Esophagus muscularis mucosa (tissue), 4 donors: ENCODE data around the gene HERC6. TPM values are rescaled to one million over a fixed set of nuclear protein-coding genes. Genes with fewer than 3 reads are reported as not detected.

Experiments
- DNase-seq: peaks from one replicate; pipeline ENCODE4 v3.0.0-alpha.2; 2017; ENCODE audit errors: extremely low spot score
- H3K27ac ChIP-seq, 4 donors: fragments of 200-600 bp; sonication (generic); replicated peaks in 1 of 4; 1 replicate in 3 of 4; 2 replicates in 1 of 4; pipeline ENCODE4 v1.5.1; 2016 to 2019; ENCODE audit warnings: mild to moderate bottlenecking in 1 of 4
- H3K27me3 ChIP-seq, 4 donors: fragments of 200-600 bp; sonication (generic); one replicate each; pipeline versions ENCODE4 v1.5.1 to v1.6.0; 2016 to 2019
- H3K36me3 ChIP-seq, 4 donors: fragments of 200-600 bp; sonication (generic); one replicate each; pipeline ENCODE4 v1.5.1; 2016 to 2019
- H3K4me1 ChIP-seq, 4 donors: fragments of 200-600 bp; sonication (generic); one replicate each; pipeline ENCODE4 v1.5.1; 2016 to 2019
- H3K4me3 ChIP-seq, 4 donors: fragments of 200-600 bp; sonication (generic); 1 replicate in 2 of 4; 2 replicates in 2 of 4; pipeline ENCODE4 v1.5.1; 2016 to 2019; ENCODE audit warnings: mild to moderate bottlenecking in 4 of 4, moderate library complexity in 1 of 4
- H3K9me3 ChIP-seq, 4 donors: fragments of 200-600 bp; sonication (generic); 1 replicate in 3 of 4; 2 replicates in 1 of 4; pipeline ENCODE4 v1.5.1; 2016 to 2019
- EP300 ChIP-seq: sonication (generic); formaldehyde crosslinking; IDR thresholded peaks from one replicate; pipeline ENCODE4 v1.6.1; 2017; ENCODE audit warnings: antibody characterized with exemption
- POLR2A ChIP-seq: fragments of 450-650 bp; IDR thresholded peaks from one replicate; pipeline ENCODE4 v1.6.1; 2017; ENCODE audit warnings: antibody characterized with exemption, moderate library complexity, mild to moderate bottlenecking, low read depth
- POLR2AphosphoS5 ChIP-seq, 2 donors: sonication (generic); formaldehyde crosslinking; IDR thresholded peaks; one replicate each; pipeline ENCODE4 v1.6.1; 2017; ENCODE audit warnings: antibody characterized with exemption in 2 of 2
- WGBS: methylation state at CpG from one replicate; pipeline ENCODE4 v1.1.5; 2018; 5-methylcytosine and 5-hydroxymethylcytosine counted together
- intact Hi-C: fragments of 100-400 bp; cut with DNase I; formaldehyde crosslinking; loops from one replicate; pipeline ENCODE4 v1.15.1; 2023
- total RNA-seq, 4 donors: library from RNA; depleted of rRNA; stranded (reverse); fragments of >200 nt; gene quantifications; one replicate each; pipeline versions ENCODE4 v1.1.0 to v1.2.1, GENCODE V29; 2016
- TF ChIP-seq, protein P1 (sequence below), 3 experiments: fragments of 200-600 bp in 2 of 3; fragments of 450-650 bp in 1 of 3; sonication (generic) in 2 of 3; IDR thresholded peaks; one replicate each; pipeline ENCODE4 v1.5.1; 2017 to 2019; ENCODE audit warnings: antibody characterized with exemption in 3 of 3, mild to moderate bottlenecking in 2 of 3, moderate library complexity in 1 of 3

Gene HERC6
- total RNA-seq, 4 donors from 2014 or later: 3.8 to 5.2 (median 4.9) TPM

DNA sequence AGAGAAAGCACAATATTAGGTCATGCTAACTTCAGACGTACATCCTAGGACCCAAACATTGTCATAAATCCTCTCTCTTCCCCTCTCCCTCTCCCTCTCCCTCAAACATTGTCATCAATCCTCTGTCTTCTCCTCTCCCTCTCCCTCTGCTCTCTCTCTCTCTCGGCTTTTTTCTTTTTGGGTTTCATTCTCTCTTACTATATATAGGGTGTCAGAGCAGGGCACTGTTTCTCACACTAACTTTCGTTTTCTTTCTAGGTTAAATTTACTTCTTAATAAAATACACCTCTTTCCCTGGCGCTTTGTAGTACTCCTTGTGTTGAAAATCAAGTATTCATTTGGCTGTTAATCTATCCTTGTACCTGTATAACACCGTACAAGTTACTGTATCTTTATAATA lies 41.2 kb downstream of the HERC6 start:
- Histone ChIP-seq H3K27me3 (no peaks in the 10 kb centered on the region), H3K9me3 (no peaks in the 10 kb centered on the region), H3K4me1 (no peaks in the 10 kb centered on the region), H3K36me3 (peaks cover 0 to 24% (median 0%) of the 10 kb centered on the region in 4 donors), H3K4me3 (peak overlapping the region in 1 of 4 donors; percentile 5), H3K27ac (no peak overlapping the region)
- intact Hi-C loops: no loop called here
- DNase-seq: no peak
- no peak for TF ChIP-seq POLR2AphosphoS5 (IDR thresholded peaks at IDR 0.05)
- TF ChIP-seq, protein P1, sequence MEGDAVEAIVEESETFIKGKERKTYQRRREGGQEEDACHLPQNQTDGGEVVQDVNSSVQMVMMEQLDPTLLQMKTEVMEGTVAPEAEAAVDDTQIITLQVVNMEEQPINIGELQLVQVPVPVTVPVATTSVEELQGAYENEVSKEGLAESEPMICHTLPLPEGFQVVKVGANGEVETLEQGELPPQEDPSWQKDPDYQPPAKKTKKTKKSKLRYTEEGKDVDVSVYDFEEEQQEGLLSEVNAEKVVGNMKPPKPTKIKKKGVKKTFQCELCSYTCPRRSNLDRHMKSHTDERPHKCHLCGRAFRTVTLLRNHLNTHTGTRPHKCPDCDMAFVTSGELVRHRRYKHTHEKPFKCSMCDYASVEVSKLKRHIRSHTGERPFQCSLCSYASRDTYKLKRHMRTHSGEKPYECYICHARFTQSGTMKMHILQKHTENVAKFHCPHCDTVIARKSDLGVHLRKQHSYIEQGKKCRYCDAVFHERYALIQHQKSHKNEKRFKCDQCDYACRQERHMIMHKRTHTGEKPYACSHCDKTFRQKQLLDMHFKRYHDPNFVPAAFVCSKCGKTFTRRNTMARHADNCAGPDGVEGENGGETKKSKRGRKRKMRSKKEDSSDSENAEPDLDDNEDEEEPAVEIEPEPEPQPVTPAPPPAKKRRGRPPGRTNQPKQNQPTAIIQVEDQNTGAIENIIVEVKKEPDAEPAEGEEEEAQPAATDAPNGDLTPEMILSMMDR (IDR thresholded peaks at IDR 0.05): no peak
- no peak for TF ChIP-seq POLR2A
- TF ChIP-seq EP300: no peak
- 60% methylated on average over 5 of the region's 5 CpGs for WGBS

DNA sequence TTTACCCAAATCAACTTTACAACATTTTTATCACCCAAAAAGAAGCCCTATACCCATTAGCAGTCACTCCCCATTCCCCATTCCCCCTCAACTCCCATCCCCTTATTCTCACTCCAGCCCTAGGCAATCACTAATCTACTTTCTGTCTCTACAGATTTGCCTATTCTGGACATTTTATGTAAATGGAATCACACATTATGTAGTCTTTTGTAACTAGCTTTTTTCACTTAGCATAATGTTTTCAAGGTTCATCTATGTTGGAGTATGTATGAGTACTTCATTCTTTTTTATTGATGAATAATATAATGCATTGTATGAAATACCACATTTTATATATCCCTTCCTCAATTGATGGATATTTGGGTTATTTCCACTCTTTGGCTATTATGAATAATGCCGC lies 42.2 kb downstream of the HERC6 start:
- Histone ChIP-seq H3K9me3 (no peaks in the 10 kb centered on the region), H3K4me3 (no peak overlapping the region), H3K36me3 (peaks cover 0 to 19% (median 0%) of the 10 kb centered on the region in 4 donors), H3K27ac (no peak overlapping the region), H3K27me3 (no peaks in the 10 kb centered on the region), H3K4me1 (no peaks in the 10 kb centered on the region)
- 97% methylated on average over 1 of the region's 1 CpG for WGBS
- TF ChIP-seq POLR2A (no peak), POLR2AphosphoS5 (IDR thresholded peaks at IDR 0.05) (no peak), EP300 (no peak)
- TF ChIP-seq, protein P1 (IDR thresholded peaks at IDR 0.05): no peak
- intact Hi-C loops: no loop called here
- no peak for DNase-seq

DNA sequence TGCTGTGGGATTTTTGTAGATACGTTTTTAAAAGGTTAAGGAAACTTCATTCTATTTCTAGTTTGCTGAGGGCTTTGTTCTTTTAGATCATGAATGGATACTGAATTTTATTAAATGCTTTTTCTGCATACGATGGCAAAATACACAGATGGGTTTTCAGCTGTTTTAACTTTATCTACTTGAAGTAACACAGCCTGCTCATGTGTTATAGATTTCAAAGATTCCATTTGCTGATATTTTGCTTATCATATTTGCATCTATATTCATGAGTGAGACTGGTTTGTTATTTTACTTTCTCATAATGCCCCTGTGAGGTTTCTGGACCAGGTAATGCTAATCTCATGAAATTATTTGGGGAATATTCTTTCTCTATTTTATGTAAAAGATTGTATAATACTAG lies 43.8 kb downstream of the HERC6 start:
- WGBS: 91% methylated on average over 2 of the region's 2 CpGs
- H3K36me3 ChIP-seq: peaks cover 0 to 26% (median 2%) of the 10 kb centered on the region in 4 donors
- no peak overlapping the region for H3K27ac ChIP-seq
- no peaks in the 10 kb centered on the region for H3K4me1 ChIP-seq
- no peak for DNase-seq
- intact Hi-C loops: no loop called here
- no peaks in the 10 kb centered on the region for H3K9me3 ChIP-seq
- H3K4me3 ChIP-seq: no peak overlapping the region
- H3K27me3 ChIP-seq: no peaks in the 10 kb centered on the region
- TF ChIP-seq, protein P1 (IDR thresholded peaks at IDR 0.05): no peak
- TF ChIP-seq POLR2AphosphoS5 (IDR thresholded peaks at IDR 0.05): no peak
- no peak for TF ChIP-seq EP300
- no peak for TF ChIP-seq POLR2A

DNA sequence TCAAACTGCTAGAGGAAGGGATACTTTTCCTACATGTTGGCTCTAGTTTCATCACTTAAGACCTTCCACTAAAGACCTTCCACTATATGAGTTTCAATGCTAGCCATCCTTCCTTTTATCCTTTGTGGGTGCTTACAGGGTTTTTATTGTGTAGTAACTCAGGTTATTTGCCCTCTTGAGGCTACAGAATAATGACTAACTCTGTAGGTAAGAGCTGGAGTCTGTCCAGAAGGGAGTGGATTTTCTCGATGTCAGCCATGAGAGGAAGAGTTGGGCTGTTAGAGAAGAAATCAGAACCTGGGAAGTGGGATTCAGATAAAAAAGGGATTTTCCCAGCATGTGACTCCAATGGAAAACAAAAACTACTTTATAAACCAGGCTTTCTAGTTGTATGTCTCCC lies 50.7 kb downstream of the HERC6 start:
- H3K36me3 ChIP-seq: peaks cover 0 to 63% (median 24%) of the 10 kb centered on the region in 4 donors

More for the DNA sequence above, 50.7 kb downstream of the HERC6 start:
- H3K4me3 ChIP-seq: no peak overlapping the region
- H3K4me1 ChIP-seq: no peaks in the 10 kb centered on the region
- WGBS: 79% methylated on average over 1 of the region's 1 CpG
- DNase-seq: no peak
- H3K27me3 ChIP-seq: no peaks in the 10 kb centered on the region
- H3K9me3 ChIP-seq: no peaks in the 10 kb centered on the region
- TF ChIP-seq, protein P1 (IDR thresholded peaks at IDR 0.05): no peak
- TF ChIP-seq EP300 (no peak), POLR2AphosphoS5 (IDR thresholded peaks at IDR 0.05) (no peak), POLR2A (no peak)
- intact Hi-C loops: no loop called here
- no peak overlapping the region for H3K27ac ChIP-seq
